ENCODE data around the gene THRB. TPM values are rescaled to one million over a fixed set of nuclear protein-coding genes. Genes with fewer than 3 reads are reported as not detected.

Gene THRB
- total and polyA plus RNA-seq, 9 of the 15 experiments (the other 6 are each of a cell fraction or from before 2014, with no cell fraction given): 1.7 to 14.9 (median 6.9) TPM

- no peak for TF ChIP-seq CLOCK (CRISPR knock-in tag; IDR thresholded peaks at IDR 0.05; ENCODE audit: borderline replicate concordance)
- no peak for TF ChIP-seq CREB1 (IDR thresholded peaks at IDR 0.05)
- no peak for TF ChIP-seq CREB1 (CRISPR knock-in tag; IDR thresholded peaks at IDR 0.05)
- no peak for TF ChIP-seq ARNT (IDR thresholded peaks at IDR 0.05)
Observed at GRCh38 chr3:24385012-24385615, 109.5 kb downstream of the THRB start (continued).

GRCh38 chr3:24382647-24383046, 112.0 kb downstream of the THRB start:
- H2AFZ ChIP-seq (ENCODE audit: low read depth, low read length): no peak overlapping the region

More at GRCh38 chr3:24382647-24383046, 112.0 kb downstream of the THRB start:
- intact Hi-C loops (cut with micrococcal nuclease) (no loop called here), in situ Hi-C loops (cut with MboI) (no loop called here)
- CTCF ChIA-PET (ENCODE audit: low intra/inter-chr PET ratio): no interaction called here
- no peaks in the 10 kb centered on the region for H3K36me3 ChIP-seq (ENCODE audit: control insufficient read depth, insufficient read depth, low read length)
- H4K20me1 ChIP-seq (replicated peaks; ENCODE audit: control insufficient read depth, insufficient read depth, low read length): no peaks in the 10 kb centered on the region
- H3K9me3 ChIP-seq (replicated peaks; ENCODE audit: control insufficient read depth, insufficient read depth, low read depth, low read length): no peaks in the 10 kb centered on the region
- no peak overlapping the region for H3K4me2 ChIP-seq (ENCODE audit: insufficient read depth, low read length)
- TF ChIP-seq ZNF511 (CRISPR knock-in tag; IDR thresholded peaks at IDR 0.05): no peak
- TF ChIP-seq POU5F1 (IDR thresholded peaks at IDR 0.05; ENCODE audit: borderline replicate concordance, low read depth, low read length, partially characterized antibody): no peak
- peak; percentile 12 for TF ChIP-seq PRDM10 (IDR thresholded peaks at IDR 0.05; ENCODE audit: partially characterized antibody)
- no peak for TF ChIP-seq FOXJ3 (CRISPR knock-in tag; IDR thresholded peaks at IDR 0.05)
- FAIRE-seq (no peak), ATAC-seq (no peak), DNase-seq (ENCODE audit: extremely low read depth in 1 of 4, low spot score in 3 of 4) (no peak)
- no peaks in the 10 kb centered on the region for H3K27me3 ChIP-seq (ENCODE audit: control insufficient read depth in 2 of 2, insufficient read depth in 2 of 2, low read length in 2 of 2)
- H3K79me2 ChIP-seq (ENCODE audit: control insufficient read depth, insufficient read depth, low read length): peaks cover 6% of the 10 kb centered on the region; the same call in 1 of the 3 replicates
- H3K27ac ChIP-seq (ENCODE audit: extremely low read depth, low read depth, low read length): no peak overlapping the region
- WGBS (ENCODE audit: insufficient coverage, low coverage, missing lambda C conversion rate): 67% methylated on average over 2 of the region's 2 CpGs
- no peak overlapping the region for H3K4me3 ChIP-seq
- peaks cover 0 to 17% of the 10 kb centered on the region in 2 experiments; a peak in 3 of 5 replicates for H3K4me1 ChIP-seq (replicated peaks in 1 of 2; ENCODE audit: control insufficient read depth in 2 of 2, insufficient read depth in 2 of 2, low read length in 2 of 2)
- H3K9ac ChIP-seq (ENCODE audit: insufficient read depth in 1 of 2, low read depth in 2 of 2, low read length in 2 of 2): no peak overlapping the region
- POLR2A ChIA-PET: interaction anchor here (0.8 to 1.7 kb wide), 3 partner anchors 8 to 31 kb away, joined by 3 to 4 read pairs (median 3); no protein-coding TSS in a partner anchor
- no peaks in the 10 kb centered on the region for H3K9me1 ChIP-seq (ENCODE audit: control insufficient read depth, insufficient read depth, low read length)
- BruUV-seq (replicated peaks): no TSS peak

Measured in K562 (cell line).